GM12892 (cell line): Measurements from ENCODE around the gene TUBGCP2.

ENCODE experiments used
- POLR2A ChIP-seq: IDR thresholded peaks from 2 replicates; pipeline ENCODE4 v1.6.1; 2011; ENCODE audit warnings: low read depth, low read length, control low read depth
- POLR2AphosphoS5 ChIP-seq: IDR thresholded peaks from 2 replicates; pipeline ENCODE4 v1.6.1; 2011; ENCODE audit warnings: low read depth, low read length, control low read depth

- TF ChIP-seq POLR2AphosphoS5 (no peak), POLR2A (no peak)
These were observed 6.2 kb upstream of the TUBGCP2 start for GRCh38 chr10:133314911-133315310.
